Fibroblast of lung (primary cell): ENCODE measurements around the gene CIITA. TPM values are rescaled to one million over a fixed set of nuclear protein-coding genes. Genes with fewer than 3 reads are reported as not detected.

Experiments used
- DNase-seq, 2 donors: peaks; one replicate each; pipeline versions ENCODE4 v3.0.0 to v3.0.0-alpha.2; 2010; ENCODE audit warnings: low read depth in 2 of 2
- H2AFZ ChIP-seq: 2 replicates; pipeline ENCODE4 v1.5.1; 2012; ENCODE audit warnings: low read length, control low read depth, inconsistent platforms
- H3K27ac ChIP-seq: 2 replicates; pipeline ENCODE4 v1.5.1; 2011; ENCODE audit warnings: low read length, control low read depth; ENCODE audit not compliant: insufficient read depth
- H3K27me3 ChIP-seq: 2 replicates; pipeline ENCODE4 v1.5.1; 2011; ENCODE audit warnings: mild to moderate bottlenecking, low read length; ENCODE audit not compliant: control insufficient read depth, insufficient read depth
- H3K36me3 ChIP-seq: 2 replicates; pipeline ENCODE4 v1.5.1; 2011; ENCODE audit warnings: low read length; ENCODE audit not compliant: control insufficient read depth, insufficient read depth
- H3K4me1 ChIP-seq: 2 replicates; pipeline ENCODE4 v1.5.1; 2011; ENCODE audit warnings: low read length; ENCODE audit not compliant: control insufficient read depth, insufficient read depth; ENCODE audit errors: extremely low read depth
- H3K4me2 ChIP-seq: 2 replicates; pipeline ENCODE4 v1.5.1; 2011; ENCODE audit warnings: low read length, control low read depth; ENCODE audit not compliant: insufficient read depth; ENCODE audit errors: extremely low read depth
- H3K4me3 ChIP-seq, 4 experiments: fragments of 200-600 bp in 1 of 4; sonication (generic) in 1 of 4; replicated peaks in 1 of 4; 2 replicates each; pipeline ENCODE4 v1.5.1; 2011 to 2016; ENCODE audit warnings: low read length in 4 of 4, low read depth in 3 of 4, mild to moderate bottlenecking in 3 of 4, control low read depth in 2 of 4, inconsistent platforms in 1 of 4, mixed read lengths in 1 of 4; ENCODE audit not compliant: insufficient read depth in 1 of 4; ENCODE audit errors: control extremely low read depth in 1 of 4
- H3K79me2 ChIP-seq: 2 replicates; pipeline ENCODE4 v1.5.1; 2012; ENCODE audit warnings: mild to moderate bottlenecking, low read length, inconsistent platforms; ENCODE audit not compliant: control insufficient read depth, insufficient read depth
- H3K9ac ChIP-seq: 2 replicates; pipeline ENCODE4 v1.5.1; 2011; ENCODE audit warnings: mild to moderate bottlenecking, low read length, control low read depth; ENCODE audit not compliant: insufficient read depth
- H3K9me3 ChIP-seq: 2 replicates; pipeline ENCODE4 v1.5.1; 2012; ENCODE audit warnings: low read depth, low read length; ENCODE audit not compliant: control insufficient read depth, insufficient read depth
- H4K20me1 ChIP-seq: 2 replicates; pipeline ENCODE4 v1.5.1; 2011; ENCODE audit warnings: low read length; ENCODE audit not compliant: control insufficient read depth, insufficient read depth; ENCODE audit errors: extremely low read depth
- EZH2 ChIP-seq: IDR thresholded peaks from 2 replicates; pipeline ENCODE4 v1.5.1; 2012; ENCODE audit warnings: low read length, control low read depth, mild to moderate bottlenecking; ENCODE audit errors: missing control alignments
- polyA plus RNA-seq, 2 donors: library from polyadenylated mRNA; depleted of rRNA in 1 of 2; stranded (reverse) in 1 of 2; unstranded in 1 of 2; fragments of >200 nt; gene quantifications; 2 replicates each; pipeline ENCODE4 v1.2.1, GENCODE V29; 2011 to 2012; ENCODE audit warnings: missing spikeins in 1 of 2
- total RNA-seq: library from RNA; depleted of rRNA; stranded (reverse); fragments of >200 nt; gene quantifications from 2 replicates; pipeline ENCODE4 v1.2.1, GENCODE V29; 2014
- TF ChIP-seq, protein P1 (sequence below), 2 donors: IDR thresholded peaks in 1 of 2; conservative IDR thresholded peaks in 1 of 2; 1 replicate in 1 of 2; 2 replicates in 1 of 2; pipeline ENCODE4 v1.5.1; 2011 to 2012; ENCODE audit warnings: low read length in 2 of 2, control low read depth in 1 of 2, inconsistent platforms in 1 of 2, low read depth in 1 of 2, mild to moderate bottlenecking in 1 of 2

Gene CIITA
- total and polyA plus RNA-seq, 2 donors (not counting 1 experiment from before 2014, with no cell fraction given) = 0.27 to 0.66 TPM

DNA sequence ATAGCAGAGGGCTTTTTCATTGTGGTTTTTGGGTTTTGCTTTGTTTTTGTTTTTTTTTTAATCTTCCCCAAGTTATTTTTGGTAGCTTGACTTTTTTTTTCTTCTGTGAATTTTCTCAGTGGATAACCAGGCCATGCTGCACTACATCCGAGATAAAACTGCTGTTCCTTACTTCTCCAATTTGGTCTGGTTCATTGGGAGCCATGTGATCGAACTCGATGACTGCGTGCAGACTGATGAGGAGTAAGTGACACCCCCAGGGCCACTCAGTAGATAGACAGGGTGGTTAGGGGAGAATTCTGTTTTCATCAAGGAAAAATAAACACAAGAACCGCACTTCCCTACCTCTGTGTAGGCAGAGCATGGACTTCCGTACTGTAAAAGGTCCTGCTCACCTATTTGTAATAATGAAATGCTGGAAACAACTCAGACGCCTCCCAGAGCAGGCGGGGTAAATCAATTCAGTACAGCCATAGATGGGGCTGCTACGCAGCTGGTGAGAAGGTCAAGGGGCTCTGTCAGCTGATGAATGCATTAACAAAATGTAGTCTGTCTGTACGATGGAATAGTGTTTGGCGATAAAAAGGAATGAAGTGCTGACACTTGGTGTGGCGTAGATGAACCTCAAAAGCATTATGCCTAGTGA, 95.9 kb downstream of the CIITA start:
- H2AFZ ChIP-seq = no peak overlapping the region
- no peaks in the 10 kb centered on the region for H4K20me1 ChIP-seq
- H3K9ac ChIP-seq = no peak overlapping the region
- no peaks in the 10 kb centered on the region for H3K79me2 ChIP-seq
- H3K27ac ChIP-seq = no peak overlapping the region
- no peaks in the 10 kb centered on the region for H3K9me3 ChIP-seq
- no peak for DNase-seq
- TF ChIP-seq EZH2 = no peak
- TF ChIP-seq, protein P1, sequence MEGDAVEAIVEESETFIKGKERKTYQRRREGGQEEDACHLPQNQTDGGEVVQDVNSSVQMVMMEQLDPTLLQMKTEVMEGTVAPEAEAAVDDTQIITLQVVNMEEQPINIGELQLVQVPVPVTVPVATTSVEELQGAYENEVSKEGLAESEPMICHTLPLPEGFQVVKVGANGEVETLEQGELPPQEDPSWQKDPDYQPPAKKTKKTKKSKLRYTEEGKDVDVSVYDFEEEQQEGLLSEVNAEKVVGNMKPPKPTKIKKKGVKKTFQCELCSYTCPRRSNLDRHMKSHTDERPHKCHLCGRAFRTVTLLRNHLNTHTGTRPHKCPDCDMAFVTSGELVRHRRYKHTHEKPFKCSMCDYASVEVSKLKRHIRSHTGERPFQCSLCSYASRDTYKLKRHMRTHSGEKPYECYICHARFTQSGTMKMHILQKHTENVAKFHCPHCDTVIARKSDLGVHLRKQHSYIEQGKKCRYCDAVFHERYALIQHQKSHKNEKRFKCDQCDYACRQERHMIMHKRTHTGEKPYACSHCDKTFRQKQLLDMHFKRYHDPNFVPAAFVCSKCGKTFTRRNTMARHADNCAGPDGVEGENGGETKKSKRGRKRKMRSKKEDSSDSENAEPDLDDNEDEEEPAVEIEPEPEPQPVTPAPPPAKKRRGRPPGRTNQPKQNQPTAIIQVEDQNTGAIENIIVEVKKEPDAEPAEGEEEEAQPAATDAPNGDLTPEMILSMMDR (conservative IDR thresholded peaks at IDR 0.05 in 1 of 2, IDR thresholded peaks at IDR 0.05 in 1 of 2; ENCODE audit: low read depth in 1 of 2, low read length in 2 of 2) = no peak
- peaks cover 9% of the 10 kb centered on the region for H3K4me1 ChIP-seq
- no peak overlapping the region for H3K4me3 ChIP-seq
- no peaks in the 10 kb centered on the region for H3K27me3 ChIP-seq
- H3K36me3 ChIP-seq = peaks cover 3% of the 10 kb centered on the region
- no peak overlapping the region for H3K4me2 ChIP-seq

DNA sequence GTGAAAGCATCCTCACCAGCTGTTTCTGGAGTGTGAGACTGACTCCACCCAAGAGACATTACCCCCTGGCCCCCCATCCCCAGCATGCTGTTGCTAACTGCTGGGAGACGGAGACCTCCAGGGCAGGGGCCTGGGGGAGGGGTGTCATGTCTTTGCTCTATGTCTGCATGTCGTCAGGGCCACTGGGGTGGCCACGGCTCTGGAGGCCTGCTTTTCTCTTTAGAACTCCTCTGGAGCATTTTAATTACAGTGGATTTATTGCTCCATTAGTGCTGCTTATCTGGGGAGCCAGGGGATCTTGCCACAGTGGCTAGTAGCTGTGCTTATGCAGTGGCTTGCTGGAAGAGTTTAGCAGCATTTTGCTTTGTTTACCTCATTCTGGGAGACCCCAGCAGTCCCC, 99.6 kb downstream of the CIITA start:
- Histone ChIP-seq H4K20me1 (no peaks in the 10 kb centered on the region), H3K4me2 (no peak overlapping the region), H2AFZ (no peak overlapping the region), H3K27ac (no peak overlapping the region), H3K4me3 (no peak overlapping the region), H3K9me3 (no peaks in the 10 kb centered on the region), H3K9ac (no peak overlapping the region), H3K36me3 (peaks cover 5% of the 10 kb centered on the region), H3K4me1 (peaks cover 14% of the 10 kb centered on the region), H3K79me2 (no peaks in the 10 kb centered on the region), H3K27me3 (no peaks in the 10 kb centered on the region)
- TF ChIP-seq, protein P1 (conservative IDR thresholded peaks at IDR 0.05 in 1 of 2, IDR thresholded peaks at IDR 0.05 in 1 of 2; ENCODE audit: low read depth in 1 of 2, low read length in 2 of 2) = no peak
- TF ChIP-seq EZH2 = no peak
- DNase-seq = no peak

DNA sequence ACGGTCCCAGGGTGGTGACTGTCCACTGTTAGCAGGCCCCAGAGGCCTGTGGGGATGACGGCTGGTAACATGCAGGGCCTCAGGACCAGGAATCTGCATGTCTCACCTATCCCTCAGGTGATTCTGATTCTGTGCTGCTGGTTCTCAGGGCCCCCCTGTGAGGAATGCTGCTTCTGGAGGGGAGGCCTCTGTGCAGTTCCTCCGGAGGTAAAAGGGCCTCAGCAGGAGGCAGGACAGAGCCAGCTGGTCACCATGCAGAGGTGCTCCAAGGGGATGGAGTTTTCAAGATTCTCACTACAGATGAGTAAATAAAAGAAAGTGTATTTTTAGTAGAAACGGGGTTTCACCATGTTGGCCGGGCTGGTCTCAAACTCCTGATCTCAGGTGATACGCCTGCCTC, 101.1 kb downstream of the CIITA start:
- Histone ChIP-seq H2AFZ (no peak overlapping the region), H3K4me3 (no peak overlapping the region), H3K9me3 (no peaks in the 10 kb centered on the region), H3K36me3 (peaks cover 5% of the 10 kb centered on the region), H3K27ac (no peak overlapping the region), H3K27me3 (no peaks in the 10 kb centered on the region), H3K4me1 (peaks cover 6% of the 10 kb centered on the region), H4K20me1 (no peaks in the 10 kb centered on the region), H3K79me2 (no peaks in the 10 kb centered on the region), H3K9ac (no peak overlapping the region), H3K4me2 (no peak overlapping the region)
- TF ChIP-seq EZH2 = no peak
- TF ChIP-seq, protein P1 (conservative IDR thresholded peaks at IDR 0.05 in 1 of 2, IDR thresholded peaks at IDR 0.05 in 1 of 2; ENCODE audit: low read depth in 1 of 2, low read length in 2 of 2) = no peak
- no peak for DNase-seq
